Ovary (tissue), 9 donors: ENCODE results near the gene IMMT. TPM values are rescaled to one million over a fixed set of nuclear protein-coding genes. Genes with fewer than 3 reads are reported as not detected.

ENCODE experiments used
- DNase-seq, 5 donors: peaks; one replicate each; pipeline ENCODE4 v3.0.0-alpha.2; 2019 to 2020
- H3K27ac ChIP-seq, 2 donors: fragments of 200-600 bp; one replicate each; pipeline versions ENCODE4 v1.5.1 to v1.8.0; 2019 to 2022
- H3K27me3 ChIP-seq: fragments of 200-600 bp; one replicate; pipeline ENCODE4 v1.8.0; 2022
- H3K36me3 ChIP-seq: fragments of 200-600 bp; sonication (generic); one replicate; pipeline ENCODE4 v1.5.1; 2019
- H3K4me1 ChIP-seq: one replicate; pipeline ENCODE4 v1.8.1; 2013; ENCODE audit warnings: mild to moderate bottlenecking, moderate library complexity; ENCODE audit not compliant: insufficient read depth
- H3K4me3 ChIP-seq: fragments of 200-600 bp; sonication (generic); one replicate; pipeline ENCODE4 v1.5.1; 2017
- H3K9me3 ChIP-seq, 2 donors: fragments of 200-600 bp in 1 of 2; sonication (generic) in 1 of 2; one replicate each; pipeline versions ENCODE4 v1.5.1 to v1.8.1; 2013 to 2019; ENCODE audit warnings: mild to moderate bottlenecking in 1 of 2, moderate library complexity in 1 of 2
- EP300 ChIP-seq: sonication (generic); formaldehyde crosslinking; IDR thresholded peaks from one replicate; pipeline ENCODE4 v1.6.1; 2017; ENCODE audit warnings: antibody characterized with exemption
- POLR2A ChIP-seq: fragments of 450-650 bp; IDR thresholded peaks from one replicate; pipeline ENCODE4 v1.6.1; 2017; ENCODE audit warnings: antibody characterized with exemption, mild to moderate bottlenecking, moderate library complexity
- WGBS, 3 donors: extraction: QIAGEN DNeasy Blood & Tissue Kit in 1 of 3; methylation state at CpG; one replicate each; pipeline versions ENCODE4 v1.1.5 to v1.1.7; 2013 to 2017; 5-methylcytosine and 5-hydroxymethylcytosine counted together
- intact Hi-C, 4 donors: fragments of 100-400 bp; cut with DNase I; formaldehyde crosslinking; loops; one replicate each; pipeline versions ENCODE4 v1.11.0 to v1.15.1; 2022 to 2023
- polyA plus RNA-seq, 2 donors: library from polyadenylated mRNA; stranded (reverse); fragments of 200-250 nt in 1 of 2; fragments of 350-450 nt in 1 of 2; fragmentation: Illumina TruSeq in 1 of 2; extraction: RNeasy Lipid Tissue Mini Kit (QIAGEN cat#74804) in 1 of 2; gene quantifications; one replicate each; pipeline ENCODE4 v1.2.3, GENCODE V29; 2013 to 2014
- total RNA-seq, 7 donors: library from RNA; depleted of rRNA in 2 of 7; stranded (reverse); fragments of >200 nt in 2 of 7; fragmentation: NEBNext Ultra II Directional in 3 of 7; extraction: Animal tissue kit (Norgen Biotek cat#: 25700) in 3 of 7; gene quantifications; one replicate each; pipeline versions ENCODE4 v1.1.0 to v1.2.4, GENCODE V29; 2016 to 2023
- TF ChIP-seq, protein P1 (sequence below), 3 donors: fragments of 450-650 bp in 2 of 3; fragments of 200-600 bp in 1 of 3; IDR thresholded peaks; one replicate each; pipeline versions ENCODE4 v1.5.1 to v1.8.0; 2016 to 2022; ENCODE audit warnings: antibody characterized with exemption in 3 of 3, mild to moderate bottlenecking in 1 of 3
- donor health status: DM: no; HTN: no; CAD: no; lungs with moderate emphysema.
- donor health status: DM: no; HTN: no; CAD: no.
- donor health status: Bipolar disorder and iron deficiency.
- donor health status: DM: yes; HTN: yes; CAD: no.
- donor health status: DM: no; HTN: no; CAD: no.
- donor health status: DM: yes; HTN: yes; CAD: no.

IMMT gene
- total and polyA plus RNA-seq, 9 donors, result 22.8 to 99.4 (median 48.4) TPM

DNA sequence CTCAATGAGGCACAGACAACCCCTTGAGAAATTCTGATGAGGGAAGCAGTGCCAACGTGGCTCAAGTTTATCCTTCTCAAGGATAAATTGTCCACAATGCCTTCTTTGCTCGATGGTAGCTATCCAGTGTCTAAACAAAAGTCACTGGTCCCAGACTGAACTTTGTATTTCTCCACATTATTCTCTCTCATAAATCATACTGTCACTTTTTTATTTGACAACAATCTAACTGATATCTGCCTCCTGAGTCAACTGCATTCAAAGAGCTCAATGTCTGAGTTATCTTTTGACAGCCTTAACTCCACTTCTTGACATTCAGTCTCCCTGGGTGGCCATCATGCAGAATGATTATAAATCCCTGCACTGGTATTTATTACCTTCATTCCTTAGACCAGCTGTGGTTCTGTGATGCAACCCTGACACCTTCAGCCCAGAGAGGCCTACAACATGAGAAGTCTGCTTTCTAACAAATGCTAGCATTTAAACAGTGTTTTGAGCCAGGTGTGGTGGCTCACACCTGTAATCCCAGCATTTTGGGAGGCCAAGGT, 38.2 kb downstream of the IMMT start:
- H3K27ac ChIP-seq, result no peak overlapping the region
- no peak overlapping the region for H3K4me3 ChIP-seq
- H3K4me1 ChIP-seq, result no peaks in the 10 kb centered on the region
- no peaks in the 10 kb centered on the region for H3K27me3 ChIP-seq
- intact Hi-C loops, result no loop called here
- TF ChIP-seq, protein P1, sequence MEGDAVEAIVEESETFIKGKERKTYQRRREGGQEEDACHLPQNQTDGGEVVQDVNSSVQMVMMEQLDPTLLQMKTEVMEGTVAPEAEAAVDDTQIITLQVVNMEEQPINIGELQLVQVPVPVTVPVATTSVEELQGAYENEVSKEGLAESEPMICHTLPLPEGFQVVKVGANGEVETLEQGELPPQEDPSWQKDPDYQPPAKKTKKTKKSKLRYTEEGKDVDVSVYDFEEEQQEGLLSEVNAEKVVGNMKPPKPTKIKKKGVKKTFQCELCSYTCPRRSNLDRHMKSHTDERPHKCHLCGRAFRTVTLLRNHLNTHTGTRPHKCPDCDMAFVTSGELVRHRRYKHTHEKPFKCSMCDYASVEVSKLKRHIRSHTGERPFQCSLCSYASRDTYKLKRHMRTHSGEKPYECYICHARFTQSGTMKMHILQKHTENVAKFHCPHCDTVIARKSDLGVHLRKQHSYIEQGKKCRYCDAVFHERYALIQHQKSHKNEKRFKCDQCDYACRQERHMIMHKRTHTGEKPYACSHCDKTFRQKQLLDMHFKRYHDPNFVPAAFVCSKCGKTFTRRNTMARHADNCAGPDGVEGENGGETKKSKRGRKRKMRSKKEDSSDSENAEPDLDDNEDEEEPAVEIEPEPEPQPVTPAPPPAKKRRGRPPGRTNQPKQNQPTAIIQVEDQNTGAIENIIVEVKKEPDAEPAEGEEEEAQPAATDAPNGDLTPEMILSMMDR (IDR thresholded peaks at IDR 0.05), result no peak
- TF ChIP-seq EP300, result no peak
- no peak for TF ChIP-seq POLR2A
- no peaks in the 10 kb centered on the region for H3K9me3 ChIP-seq
- DNase-seq, result no peak
- 81 to 94% (median 87%) methylated on average over 2 of the region's 2 CpGs for WGBS, 3 donors
- no peaks in the 10 kb centered on the region for H3K36me3 ChIP-seq

DNA sequence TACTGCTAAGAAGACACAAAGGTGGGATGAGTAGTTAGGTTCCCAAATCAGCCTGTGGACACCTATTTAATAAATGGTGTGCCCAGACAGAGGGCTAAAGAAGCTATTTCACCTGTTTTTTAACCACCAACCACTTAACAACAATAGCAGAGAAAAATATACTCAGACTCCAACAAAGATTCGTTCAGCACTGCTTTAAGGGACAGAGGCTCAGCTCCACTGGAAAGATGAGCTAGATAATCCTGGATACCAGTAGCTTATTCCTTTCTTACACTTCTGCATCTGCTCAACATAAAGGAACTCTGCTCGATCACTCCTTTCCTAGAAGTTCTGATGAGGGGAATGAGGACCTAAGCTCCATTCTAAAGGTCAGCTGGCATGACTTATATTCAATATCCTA, 44.8 kb downstream of the IMMT start:
- Histone ChIP-seq H3K9me3 (no peaks in the 10 kb centered on the region), H3K27ac (no peak overlapping the region), H3K36me3 (no peaks in the 10 kb centered on the region), H3K4me1 (no peaks in the 10 kb centered on the region), H3K4me3 (no peak overlapping the region), H3K27me3 (no peaks in the 10 kb centered on the region)
- DNase-seq, result no peak
- TF ChIP-seq, protein P1 (IDR thresholded peaks at IDR 0.05), result no peak
- TF ChIP-seq EP300 (no peak), POLR2A (no peak)
- intact Hi-C loops, result no loop called here
- WGBS, 3 donors, result 85 to 99% (median 92%) methylated on average over 2 of the region's 2 CpGs

DNA sequence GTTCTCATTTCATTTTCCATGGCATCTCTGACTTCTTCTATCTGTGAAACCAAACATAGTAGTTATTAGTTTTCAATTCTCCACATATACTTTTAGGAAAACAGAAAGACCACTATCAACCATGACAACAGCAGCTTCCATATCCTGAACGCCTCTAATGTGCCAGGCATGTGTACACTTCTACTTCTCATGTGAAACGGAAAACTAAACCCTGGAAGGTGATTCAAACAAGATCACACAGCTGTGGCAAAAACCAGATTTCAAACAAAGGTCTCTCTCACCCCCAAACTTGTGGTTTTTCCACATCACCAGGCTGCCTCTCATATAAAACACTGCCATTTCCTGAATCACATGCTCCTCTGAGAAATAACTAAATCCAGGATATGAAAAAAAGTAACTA, 47.5 kb downstream of the IMMT start:
- no peak for DNase-seq
- 80 to 85% (median 81%) methylated on average over 2 of the region's 2 CpGs for WGBS, 3 donors
- intact Hi-C loops, result no loop called here
- Histone ChIP-seq H3K4me3 (no peak overlapping the region), H3K27me3 (no peaks in the 10 kb centered on the region), H3K9me3 (no peaks in the 10 kb centered on the region), H3K36me3 (no peaks in the 10 kb centered on the region), H3K4me1 (no peaks in the 10 kb centered on the region), H3K27ac (no peak overlapping the region)
- TF ChIP-seq EP300 (no peak), POLR2A (no peak)
- TF ChIP-seq, protein P1 (IDR thresholded peaks at IDR 0.05), result no peak

DNA sequence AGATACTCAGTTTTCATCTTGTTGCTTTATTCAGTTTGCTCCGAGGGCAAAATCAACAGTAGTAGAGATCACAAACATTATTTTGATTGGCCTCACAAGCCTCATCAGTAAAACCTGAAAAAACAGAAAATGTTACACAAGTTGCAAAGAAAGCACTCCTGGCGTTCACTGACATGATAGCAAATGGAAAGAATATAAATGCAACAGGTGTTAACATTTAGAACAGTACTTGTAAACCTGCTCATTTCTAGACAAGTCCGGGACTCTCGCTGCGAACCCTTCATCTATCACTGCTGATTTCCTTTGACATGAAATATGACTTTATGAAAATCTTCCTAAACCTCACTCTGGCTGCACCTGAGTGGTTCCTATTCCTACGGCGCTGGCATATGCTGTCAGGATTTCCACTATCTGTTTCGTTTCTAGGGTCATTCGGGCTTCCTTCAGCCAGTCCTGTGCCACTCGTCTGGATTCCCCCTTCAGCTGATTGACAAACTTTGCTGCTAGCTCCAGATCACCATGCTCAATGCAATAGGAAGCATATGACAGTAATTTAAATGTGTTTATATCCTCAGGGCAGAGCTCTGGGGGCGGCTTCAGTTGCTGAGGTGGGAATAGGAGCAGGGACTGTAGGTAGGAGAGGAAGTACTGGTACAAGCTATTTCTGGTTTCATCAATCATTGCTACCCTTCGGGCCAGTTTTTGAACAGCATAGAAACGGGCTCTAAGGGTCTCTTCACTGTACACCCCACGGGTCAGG, 51.2 kb downstream of the IMMT start:
- intact Hi-C loops, result no loop called here
- WGBS, 3 donors, result 81 to 92% (median 85%) methylated on average over 14 of the region's 14 CpGs
- H3K27me3 ChIP-seq, result no peaks in the 10 kb centered on the region

More for the DNA sequence above, 51.2 kb downstream of the IMMT start:
- no peaks in the 10 kb centered on the region for H3K4me1 ChIP-seq
- H3K36me3 ChIP-seq, result no peaks in the 10 kb centered on the region
- TF ChIP-seq POLR2A (no peak), EP300 (no peak)
- TF ChIP-seq, protein P1 (IDR thresholded peaks at IDR 0.05), result no peak
- H3K27ac ChIP-seq, result no peak overlapping the region
- H3K9me3 ChIP-seq, result no peaks in the 10 kb centered on the region
- no peak overlapping the region for H3K4me3 ChIP-seq
- DNase-seq, result no peak
